Hepatic stellate cell (primary cell): ENCODE data around the gene TPCN2.

Experiments used
- DNase-seq: peaks from one replicate; pipeline ENCODE4 v3.0.0; 2011; ENCODE audit warnings: low spot score

Gene TPCN2

GRCh38 chr11:69152733-69153421, 104.1 kb downstream of the TPCN2 start:
- no peak for DNase-seq

- DNase-seq, result no peak
These were observed 104.9 kb downstream of the TPCN2 start for GRCh38 chr11:69153661-69154060.

- DNase-seq, result no peak
These were observed 105.6 kb downstream of the TPCN2 start for GRCh38 chr11:69154211-69154913.

GRCh38 chr11:69154938-69155301, 106.2 kb downstream of the TPCN2 start:
- no peak for DNase-seq

- DNase-seq, result no peak
These were observed 106.8 kb downstream of the TPCN2 start, which contains the start of gene SMIM38 for GRCh38 chr11:69155302-69156234. TSS of gene SMIM38 (plus strand) at chr11:69155935. CDS start at chr11:69157847, 1,912 bp downstream.

- no peak for DNase-seq
These were observed 107.5 kb downstream of the TPCN2 start for GRCh38 chr11:69156235-69156639.

- DNase-seq, result no peak
These were observed 108.0 kb downstream of the TPCN2 start for GRCh38 chr11:69156673-69157155.

GRCh38 chr11:69157156-69157821, 108.6 kb downstream of the TPCN2 start:
- peak; percentile 72 for DNase-seq

GRCh38 chr11:69157822-69158231, 109.1 kb downstream of the TPCN2 start:
- DNase-seq, result no peak

GRCh38 chr11:69158301-69159149, 109.8 kb downstream of the TPCN2 start:
- no peak for DNase-seq

GRCh38 chr11:69159150-69159852, 110.6 kb downstream of the TPCN2 start:
- DNase-seq, result no peak

- DNase-seq, result no peak
These were observed 111.8 kb downstream of the TPCN2 start for GRCh38 chr11:69160296-69161116.

- no peak for DNase-seq
These were observed 112.3 kb downstream of the TPCN2 start for GRCh38 chr11:69161117-69161407.

- no peak for DNase-seq
These were observed 113.8 kb downstream of the TPCN2 start for GRCh38 chr11:69162505-69162904.

GRCh38 chr11:69163842-69164241, 115.1 kb downstream of the TPCN2 start:
- DNase-seq, result no peak

- no peak for DNase-seq
These were observed 116.1 kb downstream of the TPCN2 start for GRCh38 chr11:69164824-69165223.

- DNase-seq, result no peak
These were observed 117.0 kb downstream of the TPCN2 start for GRCh38 chr11:69165775-69166174.

GRCh38 chr11:69166218-69167115, 117.7 kb downstream of the TPCN2 start:
- DNase-seq, result peak; percentile 96
